GM23338 (cell line): ENCODE data around the gene BEND5. TPM values are rescaled to one million over a fixed set of nuclear protein-coding genes. Genes with fewer than 3 reads are reported as not detected.

Experiments
- ATAC-seq: fragments of 200-7000 bp; cut with Tn5 transposase; 3 replicates; pipeline ENCODE4 v1.9.1; 2020
- DNase-seq: peaks from one replicate; pipeline ENCODE4 v3.0.0-alpha.2; 2015; ENCODE audit warnings: low spot score
- H2AFZ ChIP-seq: fragments of 200-600 bp; sonication (generic); 2 replicates; pipeline ENCODE4 v1.8.0; 2016; ENCODE audit warnings: antibody characterized with exemption, mild to moderate bottlenecking, moderate library complexity
- H3F3A ChIP-seq: fragments of 200-600 bp; sonication (generic); replicated peaks from 2 replicates; pipeline ENCODE4 v1.8.0; 2017; ENCODE audit warnings: antibody characterized with exemption, mixed run types, low read depth
- H3K27ac ChIP-seq: fragments of 200-600 bp; sonication (generic); 2 replicates; pipeline ENCODE4 v1.6.1; 2016; ENCODE audit warnings: low read depth
- H3K27me3 ChIP-seq: fragments of 200-600 bp; sonication (generic); 2 replicates; pipeline ENCODE4 v1.8.0; 2016; ENCODE audit warnings: mild to moderate bottlenecking, mixed run types, moderate library complexity; ENCODE audit not compliant: insufficient read depth
- H3K36me3 ChIP-seq: fragments of 200-600 bp; sonication (generic); 2 replicates; pipeline ENCODE4 v1.8.0; 2016; ENCODE audit warnings: mild to moderate bottlenecking; ENCODE audit not compliant: insufficient read depth
- H3K4me1 ChIP-seq: fragments of 200-600 bp; sonication (generic); 2 replicates; pipeline ENCODE4 v1.8.0; 2016; ENCODE audit warnings: mild to moderate bottlenecking, moderate library complexity; ENCODE audit not compliant: insufficient read depth
- H3K4me2 ChIP-seq: fragments of 200-600 bp; sonication (generic); 2 replicates; pipeline ENCODE4 v1.7.1; 2017; ENCODE audit warnings: mixed run types
- H3K4me3 ChIP-seq: fragments of 200-600 bp; sonication (generic); 2 replicates; pipeline ENCODE4 v1.6.1; 2016; ENCODE audit warnings: mixed run types
- H3K79me2 ChIP-seq: fragments of 200-600 bp; sonication (generic); replicated peaks from 2 replicates; pipeline ENCODE4 v1.8.0; 2017; ENCODE audit warnings: mild to moderate bottlenecking; ENCODE audit not compliant: insufficient read depth
- H3K9me2 ChIP-seq: fragments of 200-600 bp; sonication (generic); 2 replicates; pipeline ENCODE4 v1.8.0; 2017; ENCODE audit not compliant: insufficient read depth
- H4K20me1 ChIP-seq: fragments of 200-600 bp; sonication (generic); replicated peaks from 2 replicates; pipeline ENCODE4 v1.8.0; 2017; ENCODE audit warnings: mild to moderate bottlenecking; ENCODE audit not compliant: insufficient read depth
- H3K27ac Mint-ChIP-seq: 2 replicates; pipeline ENCODE4 v1.8.0; 2020; ENCODE audit warnings: inconsistent platforms, mild to moderate bottlenecking, moderate library complexity, mixed read lengths
- H3K27me3 Mint-ChIP-seq: 3 replicates; pipeline ENCODE4 v1.8.0; 2022; ENCODE audit warnings: low read depth, mild to moderate bottlenecking, moderate library complexity, mixed read lengths, inconsistent platforms; ENCODE audit not compliant: insufficient read depth, poor library complexity
- H3K36me3 Mint-ChIP-seq: 3 replicates; pipeline ENCODE4 v1.8.0; 2021; ENCODE audit warnings: low read depth, mild to moderate bottlenecking, inconsistent platforms, moderate library complexity, mixed read lengths
- H3K4me1 Mint-ChIP-seq: 3 replicates; pipeline ENCODE4 v1.8.0; 2020; ENCODE audit warnings: mild to moderate bottlenecking, inconsistent platforms, mixed read lengths
- H3K4me3 Mint-ChIP-seq: 3 replicates; pipeline ENCODE4 v1.8.0; 2021; ENCODE audit warnings: moderate library complexity, mild to moderate bottlenecking, inconsistent platforms, mixed read lengths
- H3K9me3 Mint-ChIP-seq: 3 replicates; pipeline ENCODE4 v1.8.0; 2020; ENCODE audit warnings: moderate library complexity, mild to moderate bottlenecking, inconsistent platforms, mixed read lengths
- CREB1 ChIP-seq: fragments of 250-450 bp; sonication (Bioruptor Pico); IDR thresholded peaks from 2 replicates; pipeline ENCODE4 v1.5.0; 2020; ENCODE audit warnings: low read depth, mild to moderate bottlenecking, moderate library complexity
- EZH2 ChIP-seq: fragments of 200-600 bp; sonication (generic); IDR thresholded peaks from one replicate; pipeline ENCODE4 v1.8.0; 2017; ENCODE audit warnings: antibody characterized with exemption, mild to moderate bottlenecking, low read depth; ENCODE audit not compliant: unreplicated experiment
- EZH2phosphoT487 ChIP-seq: fragments of 200-600 bp; sonication (generic); IDR thresholded peaks from one replicate; pipeline ENCODE4 v1.8.1; 2018; ENCODE audit warnings: antibody characterized with exemption; ENCODE audit not compliant: unreplicated experiment
- NANOG ChIP-seq: IDR thresholded peaks from 2 replicates; pipeline ENCODE4 v1.6.1; 2016; ENCODE audit warnings: antibody characterized with exemption, borderline replicate concordance
- REST ChIP-seq: IDR thresholded peaks from one replicate; pipeline ENCODE4 v1.6.1; 2018; ENCODE audit warnings: antibody characterized with exemption; ENCODE audit not compliant: unreplicated experiment
- STAT1 ChIP-seq: IDR thresholded peaks from one replicate; pipeline ENCODE4 v1.6.1; 2016; ENCODE audit warnings: antibody characterized with exemption; ENCODE audit not compliant: unreplicated experiment
- ZNF114 ChIP-seq: fragments of 250-450 bp; sonication (Bioruptor Pico); IDR thresholded peaks from 2 replicates; pipeline ENCODE4 v1.5.0; 2020; ENCODE audit warnings: mild to moderate bottlenecking, moderate library complexity
- ZNF331 ChIP-seq: fragments of 250-450 bp; sonication (Bioruptor Pico); IDR thresholded peaks from 2 replicates; pipeline ENCODE4 v1.5.0; 2020; ENCODE audit warnings: low read depth, mild to moderate bottlenecking, moderate library complexity
- ZNF462 ChIP-seq: fragments of 250-450 bp; sonication (Bioruptor Pico); IDR thresholded peaks from 2 replicates; pipeline ENCODE4 v1.5.0; 2020; ENCODE audit warnings: mild to moderate bottlenecking, moderate library complexity
- polyA plus RNA-seq: library from polyadenylated mRNA; unstranded; fragments of >200 nt; fragmentation: Nextera tagmentation; extraction: Ambion mirVana; gene quantifications from 2 replicates; pipeline ENCODE4 v1.2.1, GENCODE V29; 2016
- total RNA-seq: library from RNA; depleted of rRNA; stranded (reverse); fragments of >200 nt; shearing (Covaris generic); gene quantifications from 2 replicates; pipeline ENCODE4 v1.2.3, GENCODE V29; 2014
- TF ChIP-seq, protein P1 (sequence below): IDR thresholded peaks from 2 replicates; pipeline ENCODE4 v1.6.1; 2016; ENCODE audit warnings: antibody characterized with exemption

The BEND5 gene
- total and polyA plus RNA-seq, 2 experiments from 2014 or later: 6.8 to 12.3 TPM

DNA sequence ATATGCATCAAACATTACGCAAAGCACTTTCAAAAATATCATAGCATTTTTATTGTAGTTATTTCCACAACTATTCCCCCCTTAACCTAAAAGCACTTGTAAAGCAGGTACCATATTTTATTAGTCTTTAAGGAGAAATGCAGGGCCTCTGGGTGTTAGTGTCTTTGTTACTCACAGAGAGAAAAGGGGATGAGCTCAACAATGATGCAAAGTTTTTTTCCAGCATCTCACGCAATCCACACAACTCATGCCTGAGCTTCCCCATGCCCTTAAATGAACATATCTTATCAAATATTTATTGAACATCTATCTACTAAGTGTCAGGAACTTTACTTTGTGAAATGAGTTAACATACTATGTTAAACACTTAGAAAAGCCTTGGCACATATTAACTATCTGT, 50.6 kb downstream of the BEND5 start:
- H3K4me1 Mint-ChIP-seq: no peaks in the 10 kb centered on the region; the same call in 2 of the 3 replicates
- H3K27me3 ChIP-seq: no peaks in the 10 kb centered on the region
- H3K4me3 Mint-ChIP-seq: no peak overlapping the region
- H3F3A ChIP-seq: no peaks in the 10 kb centered on the region
- H3K4me3 ChIP-seq: no peak overlapping the region
- no peak for TF ChIP-seq EZH2phosphoT487
- no peak overlapping the region for H3K4me2 ChIP-seq
- no peaks in the 10 kb centered on the region for H4K20me1 ChIP-seq
- ATAC-seq: no peak
- no peak overlapping the region for H2AFZ ChIP-seq
- DNase-seq: no peak
- no peaks in the 10 kb centered on the region for H3K4me1 ChIP-seq
- H3K27ac ChIP-seq: no peak overlapping the region
- H3K27ac Mint-ChIP-seq: peak overlapping the region; percentile 28
- no peaks in the 10 kb centered on the region for H3K9me2 ChIP-seq
- H3K79me2 ChIP-seq: no peaks in the 10 kb centered on the region
- no peaks in the 10 kb centered on the region for H3K27me3 Mint-ChIP-seq
- no peaks in the 10 kb centered on the region for H3K9me3 Mint-ChIP-seq
- no peaks in the 10 kb centered on the region for H3K36me3 ChIP-seq
- no peaks in the 10 kb centered on the region for H3K36me3 Mint-ChIP-seq

- no peak for DNase-seq
- ATAC-seq: no peak
- no peak for TF ChIP-seq NANOG
- TF ChIP-seq EZH2phosphoT487: no peak
- TF ChIP-seq CREB1 (CRISPR knock-in tag): no peak
- no peak for TF ChIP-seq REST
- no peak for TF ChIP-seq ZNF462 (CRISPR knock-in tag)
- TF ChIP-seq ZNF331 (CRISPR knock-in tag): no peak
- TF ChIP-seq, protein P1, sequence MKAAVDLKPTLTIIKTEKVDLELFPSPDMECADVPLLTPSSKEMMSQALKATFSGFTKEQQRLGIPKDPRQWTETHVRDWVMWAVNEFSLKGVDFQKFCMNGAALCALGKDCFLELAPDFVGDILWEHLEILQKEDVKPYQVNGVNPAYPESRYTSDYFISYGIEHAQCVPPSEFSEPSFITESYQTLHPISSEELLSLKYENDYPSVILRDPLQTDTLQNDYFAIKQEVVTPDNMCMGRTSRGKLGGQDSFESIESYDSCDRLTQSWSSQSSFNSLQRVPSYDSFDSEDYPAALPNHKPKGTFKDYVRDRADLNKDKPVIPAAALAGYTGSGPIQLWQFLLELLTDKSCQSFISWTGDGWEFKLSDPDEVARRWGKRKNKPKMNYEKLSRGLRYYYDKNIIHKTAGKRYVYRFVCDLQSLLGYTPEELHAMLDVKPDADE: no peak
- TF ChIP-seq STAT1: no peak
- TF ChIP-seq ZNF114: no peak
- TF ChIP-seq EZH2: no peak
Observed at GRCh38 chr1:48725341-48726046, 51.2 kb downstream of the BEND5 start.

More at GRCh38 chr1:48725341-48726046, 51.2 kb downstream of the BEND5 start:
- Histone ChIP-seq H3F3A (no peaks in the 10 kb centered on the region), H3K27me3 (no peaks in the 10 kb centered on the region), H3K4me3 (no peak overlapping the region), H3K36me3 (no peaks in the 10 kb centered on the region), H3K4me2 (no peak overlapping the region), H3K79me2 (no peaks in the 10 kb centered on the region), H3K4me1 (no peaks in the 10 kb centered on the region), H4K20me1 (no peaks in the 10 kb centered on the region), H3K27ac (no peak overlapping the region), H2AFZ (no peak overlapping the region), H3K9me2 (no peaks in the 10 kb centered on the region)
- Mint-ChIP-seq H3K27ac (peak overlapping the region; percentile 28; the same call in 1 of the 2 replicates), H3K4me3 (no peak overlapping the region), H3K27me3 (no peaks in the 10 kb centered on the region), H3K9me3 (no peaks in the 10 kb centered on the region), H3K4me1 (no peaks in the 10 kb centered on the region; the same call in 2 of the 3 replicates), H3K36me3 (no peaks in the 10 kb centered on the region)
